Natural killer cell treated with Interleukin-12 subunit alpha and Interleukin-12 subunit beta and Interleukin-15 and Interleukin-18, amount 100 ng/mL, for 72 hours (primary cell): Measurements from ENCODE around the gene TTC22. TPM values are rescaled to one million over a fixed set of nuclear protein-coding genes. Genes with fewer than 3 reads are reported as not detected.

Experiments used
- total RNA-seq, 2 donors: library from RNA; stranded (reverse); gene quantifications; one replicate each; pipeline ENCODE4 v1.2.3, GENCODE V29; 2022

The TTC22 gene
- total RNA-seq, 2 donors from 2014 or later = 1.5 to 2.1 TPM

Other genes with a start within 250 kb of the TTC22 start
- gene FAM151A, start 177.8 kb downstream of the TTC22 start, total RNA-seq = not detected
- gene MROH7, start 159.5 kb downstream of the TTC22 start, total RNA-seq = under 1 TPM in 1 of 2 donors, not detected in 1; 0.84 TPM
- 10 to 100 TPM; 30.2 to 33.9 TPM for gene TTC4, start 85.5 kb downstream of the TTC22 start, total RNA-seq
- 1 to 10 TPM; 4.6 to 4.9 TPM for gene PARS2, start 36.8 kb downstream of the TTC22 start, total RNA-seq
- 100 to 1,000 TPM; 124 to 187 TPM for gene DHCR24, start 85.9 kb upstream of the TTC22 start, total RNA-seq
- gene TMEM61, start 179.3 kb upstream of the TTC22 start, total RNA-seq = not detected
- gene BSND, start 197.6 kb upstream of the TTC22 start, total RNA-seq = not detected
- not detected for gene PCSK9, start 238.2 kb upstream of the TTC22 start, total RNA-seq